HUES6 (cell line): ENCODE measurements around the gene MYOC.
"Not testable (repeated sequence)": the region's sequence is repeated elsewhere in the genome, so short reads cannot be mapped to it uniquely, and the experiment has no call there.

Experiments used
- H3K27ac ChIP-seq: 2 replicates; pipeline ENCODE4 v1.7.0; 2013; ENCODE audit warnings: low read depth, mild to moderate bottlenecking, low read length, inconsistent platforms
- H3K27me3 ChIP-seq: 2 replicates; pipeline ENCODE4 v1.6.1; 2013; ENCODE audit warnings: low read length; ENCODE audit not compliant: control insufficient read depth, insufficient read depth
- H3K36me3 ChIP-seq: 2 replicates; pipeline ENCODE4 v1.6.1; 2013; ENCODE audit warnings: low read length; ENCODE audit not compliant: control insufficient read depth, insufficient read depth
- H3K4me1 ChIP-seq: 2 replicates; pipeline ENCODE4 v1.6.1; 2013; ENCODE audit warnings: low read length; ENCODE audit not compliant: control insufficient read depth, insufficient read depth
- H3K4me3 ChIP-seq: 2 replicates; pipeline ENCODE4 v1.5.1; 2013; ENCODE audit warnings: low read depth, low read length
- H3K9ac ChIP-seq: one replicate; pipeline ENCODE4 v1.6.1; 2013; ENCODE audit warnings: mild to moderate bottlenecking, low read length
- H3K9me3 ChIP-seq: 2 replicates; pipeline ENCODE4 v1.6.1; 2013; ENCODE audit warnings: low read depth, low read length; ENCODE audit not compliant: control insufficient read depth, insufficient read depth

The MYOC gene

GRCh38 chr1:171627020-171627419 lies 25.5 kb downstream of the MYOC start:
- Histone ChIP-seq H3K9me3 (no peaks in the 10 kb centered on the region), H3K4me3 (no peak overlapping the region), H3K9ac (no peak overlapping the region), H3K36me3 (no peaks in the 10 kb centered on the region), H3K27ac (no peak overlapping the region), H3K4me1 (peaks cover 5% of the 10 kb centered on the region), H3K27me3 (no peaks in the 10 kb centered on the region)

- H3K27me3 ChIP-seq, result no peaks in the 10 kb centered on the region
- H3K9me3 ChIP-seq, result no peaks in the 10 kb centered on the region
- H3K9ac ChIP-seq, result no peak overlapping the region
- H3K4me3 ChIP-seq, result no peak overlapping the region
- no peaks in the 10 kb centered on the region for H3K36me3 ChIP-seq
- H3K27ac ChIP-seq, result no peak overlapping the region
- peaks cover 8% of the 10 kb centered on the region for H3K4me1 ChIP-seq
Measured at GRCh38 chr1:171625225-171625624, 27.3 kb downstream of the MYOC start.

- Histone ChIP-seq H3K27ac (no peak overlapping the region), H3K9me3 (no peaks in the 10 kb centered on the region), H3K9ac (no peak overlapping the region), H3K36me3 (no peaks in the 10 kb centered on the region), H3K4me1 (peaks cover 8% of the 10 kb centered on the region), H3K4me3 (no peak overlapping the region), H3K27me3 (no peaks in the 10 kb centered on the region)
Measured at GRCh38 chr1:171623651-171624331, 28.7 kb downstream of the MYOC start.

GRCh38 chr1:171622152-171622462 lies 30.4 kb downstream of the MYOC start, which contains the start of gene MYOCOS:
TSS of gene MYOCOS (plus strand) at chr1:171622243. CDS start at chr1:171623884, 1,641 bp downstream.
- H3K4me1 ChIP-seq, result peaks cover 8% of the 10 kb centered on the region
- H3K4me3 ChIP-seq, result no peak within 1 kb of the TSS
- H3K27ac ChIP-seq, result no peak within 1 kb of the TSS

GRCh38 chr1:171616586-171616985 lies 35.9 kb downstream of the MYOC start:
- no peaks in the 10 kb centered on the region for H3K4me1 ChIP-seq
- H3K4me3 ChIP-seq, result no peak overlapping the region

More at GRCh38 chr1:171622152-171622462, 30.4 kb downstream of the MYOC start, which contains the start of gene MYOCOS:
- Histone ChIP-seq H3K9ac (no peak within 1 kb of the TSS), H3K27me3 (no peaks in the 10 kb centered on the region), H3K36me3 (no peaks in the 10 kb centered on the region), H3K9me3 (no peaks in the 10 kb centered on the region)

GRCh38 chr1:171615122-171615906 lies 37.2 kb downstream of the MYOC start:
- not testable (repeated sequence) for H3K9me3 ChIP-seq, H3K4me3 ChIP-seq, H3K4me1 ChIP-seq, H3K27me3 ChIP-seq, H3K36me3 ChIP-seq, H3K9ac ChIP-seq, H3K27ac ChIP-seq

More at GRCh38 chr1:171616586-171616985, 35.9 kb downstream of the MYOC start:
- Histone ChIP-seq H3K27ac (no peak overlapping the region), H3K27me3 (no peaks in the 10 kb centered on the region), H3K9me3 (no peaks in the 10 kb centered on the region), H3K9ac (no peak overlapping the region), H3K36me3 (no peaks in the 10 kb centered on the region)

- H3K9ac ChIP-seq, result no peak overlapping the region
- no peaks in the 10 kb centered on the region for H3K36me3 ChIP-seq
- H3K4me3 ChIP-seq, result no peak overlapping the region
- H3K27ac ChIP-seq, result no peak overlapping the region
- H3K9me3 ChIP-seq, result no peaks in the 10 kb centered on the region
- H3K4me1 ChIP-seq, result no peaks in the 10 kb centered on the region
- no peaks in the 10 kb centered on the region for H3K27me3 ChIP-seq
Measured at GRCh38 chr1:171613282-171613681, 39.2 kb downstream of the MYOC start.

GRCh38 chr1:171611306-171611705 lies 41.2 kb downstream of the MYOC start:
- H3K27me3 ChIP-seq, result no peaks in the 10 kb centered on the region
- no peaks in the 10 kb centered on the region for H3K9me3 ChIP-seq

GRCh38 chr1:171610385-171610784 lies 42.1 kb downstream of the MYOC start:
- H3K27ac ChIP-seq, result no peak overlapping the region
- H3K36me3 ChIP-seq, result no peaks in the 10 kb centered on the region
- no peaks in the 10 kb centered on the region for H3K27me3 ChIP-seq
- H3K9ac ChIP-seq, result no peak overlapping the region
- no peak overlapping the region for H3K4me3 ChIP-seq
- H3K9me3 ChIP-seq, result no peaks in the 10 kb centered on the region
- no peaks in the 10 kb centered on the region for H3K4me1 ChIP-seq

More at GRCh38 chr1:171611306-171611705, 41.2 kb downstream of the MYOC start:
- no peak overlapping the region for H3K4me3 ChIP-seq
- no peak overlapping the region for H3K27ac ChIP-seq
- H3K4me1 ChIP-seq, result no peaks in the 10 kb centered on the region
- no peaks in the 10 kb centered on the region for H3K36me3 ChIP-seq
- H3K9ac ChIP-seq, result no peak overlapping the region

GRCh38 chr1:171606402-171606941 lies 46.0 kb downstream of the MYOC start:
- no peak overlapping the region for H3K4me3 ChIP-seq
- H3K9me3 ChIP-seq, result no peaks in the 10 kb centered on the region
- peaks cover 5% of the 10 kb centered on the region; the same call in 1 of the 2 replicates for H3K4me1 ChIP-seq
- H3K27me3 ChIP-seq, result no peaks in the 10 kb centered on the region
- no peak overlapping the region for H3K27ac ChIP-seq
- no peaks in the 10 kb centered on the region for H3K36me3 ChIP-seq
- no peak overlapping the region for H3K9ac ChIP-seq

- not testable (repeated sequence) for H3K36me3 ChIP-seq, H3K9ac ChIP-seq, H3K9me3 ChIP-seq, H3K27ac ChIP-seq, H3K27me3 ChIP-seq, H3K4me1 ChIP-seq, H3K4me3 ChIP-seq
Measured at GRCh38 chr1:171603042-171603441, 49.4 kb downstream of the MYOC start.
